Measurements from ENCODE around the gene ZNF208.

ZNF208 gene

DNA sequence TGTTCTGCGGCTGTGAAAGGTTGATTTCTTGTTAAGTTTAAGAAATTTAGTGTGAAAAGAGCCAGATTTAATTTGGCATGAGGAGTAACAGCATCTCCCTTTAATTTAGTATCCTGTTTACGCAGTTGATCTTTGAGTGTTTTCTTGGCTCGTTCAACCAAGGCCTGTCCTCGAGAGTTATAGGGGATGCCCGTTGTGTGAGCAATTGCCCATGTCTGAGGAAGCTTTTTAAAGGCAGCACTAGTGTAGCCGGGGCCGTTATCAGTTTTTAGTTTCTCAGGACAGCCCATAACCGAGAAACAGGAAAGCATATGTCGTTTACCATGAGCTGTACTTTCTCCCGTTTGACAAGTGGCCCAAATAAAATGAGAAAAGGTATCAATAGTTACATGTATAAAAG is 127.2 kb downstream of the ZNF208 start:
- DNase-seq = no peak
